B cell (primary cell): ENCODE measurements around the gene BTNL3. TPM values are rescaled to one million over a fixed set of nuclear protein-coding genes. Genes with fewer than 3 reads are reported as not detected.

Source experiments
- ATAC-seq: fragments of 200-7000 bp; cut with Tn5 transposase; one replicate; pipeline ENCODE4 v1.10.0; 2021; ENCODE audit warnings: low read depth, mild to moderate bottlenecking, moderate number of reproducible peaks, moderate library complexity
- CTCF ChIA-PET: fragments of 350-600 bp; sonication (Branson Sonifier 250); formaldehyde crosslinking; loops from one replicate; lab custom pipeline; 2021; ENCODE audit warnings: antibody characterized with exemption, inconsistent platforms; lab: Charles Lee
- POLR2A ChIA-PET: fragments of 350-600 bp; sonication (Branson Sonifier 250); formaldehyde crosslinking; loops from one replicate; lab custom pipeline; 2021; ENCODE audit warnings: antibody characterized with exemption; lab: Charles Lee
- DNase-seq: peaks from one replicate; pipeline ENCODE4 v3.0.0; 2013
- H2AFZ ChIP-seq: 2 replicates; pipeline ENCODE4 v1.6.1; 2012; ENCODE audit warnings: mild to moderate bottlenecking, low read depth, low read length; ENCODE audit not compliant: insufficient read depth, poor library complexity, severe bottlenecking
- H3K27ac ChIP-seq, 2 donors: 1 replicate in 1 of 2; 2 replicates in 1 of 2; pipeline ENCODE4 v1.5.1; 2012 to 2013; ENCODE audit warnings: low read length in 2 of 2, mild to moderate bottlenecking in 2 of 2, moderate library complexity in 1 of 2
- H3K27me3 ChIP-seq, 4 experiments: fragments of 200-600 bp in 1 of 4; sonication (generic) in 1 of 4; replicated peaks in 1 of 4; 1 replicate in 2 of 4; 2 replicates in 2 of 4; pipeline versions ENCODE4 v1.6.1 to v1.7.0; 2013 to 2016; ENCODE audit warnings: low read length in 3 of 4, mild to moderate bottlenecking in 2 of 4, mixed read lengths in 1 of 4, moderate library complexity in 1 of 4; ENCODE audit not compliant: insufficient read depth in 4 of 4, control insufficient read depth in 3 of 4; ENCODE audit errors: control extremely low read depth in 1 of 4
- H3K36me3 ChIP-seq, 2 experiments: replicated peaks in 1 of 2; 1 replicate in 1 of 2; 2 replicates in 1 of 2; pipeline versions ENCODE4 v1.6.1 to v1.7.1; 2013; ENCODE audit warnings: low read length in 1 of 2; ENCODE audit not compliant: insufficient read depth in 2 of 2, control insufficient read depth in 1 of 2; ENCODE audit errors: control extremely low read depth in 1 of 2, extremely low read depth in 1 of 2
- H3K4me1 ChIP-seq, 2 donors: fragments of 200-600 bp in 1 of 2; sonication (generic) in 1 of 2; 1 replicate in 1 of 2; 2 replicates in 1 of 2; pipeline versions ENCODE4 v1.5.1 to v1.6.1; 2013 to 2017; ENCODE audit warnings: low read length in 2 of 2; ENCODE audit not compliant: control insufficient read depth in 2 of 2, insufficient read depth in 2 of 2
- H3K4me2 ChIP-seq: replicated peaks from 2 replicates; pipeline ENCODE3; 2012; ENCODE audit warnings: mild to moderate bottlenecking, low read depth, low read length; ENCODE audit not compliant: poor library complexity, severe bottlenecking
- H3K4me3 ChIP-seq, 5 experiments: fragments of 200-600 bp in 1 of 5; sonication (generic) in 1 of 5; 1 replicate in 3 of 5; 2 replicates in 2 of 5; pipeline versions ENCODE4 v1.5.1 to v1.7.0; 2011 to 2016; ENCODE audit warnings: low read length in 4 of 5, mild to moderate bottlenecking in 4 of 5, low read depth in 2 of 5, control low read depth in 1 of 5, moderate library complexity in 1 of 5; ENCODE audit not compliant: insufficient read depth in 1 of 5; ENCODE audit errors: control extremely low read depth in 1 of 5, extremely low read depth in 1 of 5
- H3K79me2 ChIP-seq: fragments of 200-600 bp; sonication (generic); one replicate; pipeline ENCODE4 v1.6.0; 2016; ENCODE audit warnings: low read length; ENCODE audit not compliant: control insufficient read depth, insufficient read depth
- H3K9ac ChIP-seq: fragments of 200-600 bp; sonication (generic); 2 replicates; pipeline ENCODE4 v1.6.1; 2017; ENCODE audit warnings: mild to moderate bottlenecking, low read length, moderate library complexity
- H3K9me3 ChIP-seq, 3 donors: one replicate each; pipeline versions ENCODE4 v1.6.1 to v1.7.1; 2013; ENCODE audit warnings: low read length in 2 of 3; ENCODE audit not compliant: control insufficient read depth in 2 of 3, insufficient read depth in 1 of 3; ENCODE audit errors: control extremely low read depth in 1 of 3
- H4K20me1 ChIP-seq: 2 replicates; pipeline ENCODE4 v1.6.0; 2012; ENCODE audit warnings: mild to moderate bottlenecking, low read length; ENCODE audit not compliant: insufficient read depth, control insufficient read depth, poor library complexity, severe bottlenecking
- H3K27ac Mint-ChIP-seq: one replicate; pipeline ENCODE4 v1.8.0; 2021; ENCODE audit warnings: mixed read lengths
- H3K27me3 Mint-ChIP-seq: one replicate; pipeline ENCODE4 v1.8.0; 2021; ENCODE audit warnings: mixed read lengths
- H3K4me1 Mint-ChIP-seq: one replicate; pipeline ENCODE4 v1.8.0; 2021; ENCODE audit warnings: mixed read lengths
- H3K4me3 Mint-ChIP-seq: one replicate; pipeline ENCODE4 v1.8.0; 2021; ENCODE audit warnings: mixed read lengths
- H3K9me3 Mint-ChIP-seq: one replicate; pipeline ENCODE4 v1.8.0; 2022; ENCODE audit warnings: mixed read lengths; ENCODE audit not compliant: insufficient read depth
- EZH2 ChIP-seq: IDR thresholded peaks from 2 replicates; pipeline ENCODE4 v1.6.1; 2012; ENCODE audit warnings: borderline replicate concordance, low read depth, mild to moderate bottlenecking, moderate library complexity, low read length; ENCODE audit not compliant: insufficient read depth, poor library complexity, severe bottlenecking
- WGBS: methylation state at CpG from one replicate; pipeline ENCODE4 v1.1.5; 2013; ENCODE audit warnings: missing lambda C conversion rate; ENCODE audit not compliant: insufficient coverage; 5-methylcytosine and 5-hydroxymethylcytosine counted together
- intact Hi-C: fragments of 100-400 bp; cut with micrococcal nuclease; formaldehyde crosslinking; loops from one replicate; pipeline ENCODE4 v1.10.0; 2022
- polyA plus RNA-seq: library from polyadenylated mRNA; depleted of rRNA; stranded (reverse); fragments of >200 nt; gene quantifications from 2 replicates; pipeline ENCODE4 v1.2.3, GENCODE V29; 2012
- total RNA-seq, 2 donors: library from RNA; stranded (reverse); fragments of 120-200 nt in 1 of 2; gene quantifications; 1 replicate in 1 of 2; 2 replicates in 1 of 2; pipeline versions ENCODE4 v1.2.3 to v1.2.4, GENCODE V29; 2013 to 2022
- TF ChIP-seq, protein P1 (sequence below): fragments of 200-600 bp; IDR thresholded peaks from one replicate; pipeline ENCODE4 v1.8.0; 2022; ENCODE audit warnings: antibody characterized with exemption, mild to moderate bottlenecking

The BTNL3 gene
- total and polyA plus RNA-seq, 2 donors (not counting 1 experiment from before 2014, with no cell fraction given), result not detected

DNA sequence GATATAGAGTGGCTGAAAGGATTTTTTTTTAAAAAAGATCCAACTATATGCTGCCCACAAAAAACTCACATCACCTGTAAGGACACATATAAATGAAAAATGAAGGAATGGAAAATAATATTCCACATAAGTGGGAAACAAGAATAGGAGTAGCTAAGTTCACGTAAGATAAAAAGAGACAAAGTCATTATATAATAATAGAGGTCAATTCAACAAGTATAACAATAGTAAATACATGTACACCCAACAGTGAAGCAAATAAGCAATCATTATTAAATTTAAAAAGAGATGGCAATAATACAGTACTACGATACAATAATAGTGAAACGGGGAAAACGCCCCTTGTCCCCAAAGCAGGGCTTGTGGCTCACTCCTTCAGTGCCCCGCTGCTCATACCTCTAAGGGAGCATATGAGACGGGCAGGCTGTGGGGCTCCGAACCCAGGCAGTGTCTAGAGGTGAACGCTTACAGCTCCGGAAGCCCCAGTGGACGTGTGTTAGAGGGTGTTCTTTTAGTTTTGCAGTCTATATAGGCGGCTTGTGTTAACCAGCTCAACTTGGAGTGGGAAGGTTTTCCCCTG is 38.9 kb downstream of the BTNL3 start:
- peaks cover 6% of the 10 kb centered on the region for H3K9me3 Mint-ChIP-seq
- Histone ChIP-seq H3K27me3 (peaks cover 0 to 9% (median 1%) of the 10 kb centered on the region in 4 experiments), H3K9me3 (peaks cover 2 to 27% (median 4%) of the 10 kb centered on the region in 3 donors), H3K4me1 (no peaks in the 10 kb centered on the region), H3K27ac (no peak overlapping the region), H3K36me3 (no peaks in the 10 kb centered on the region), H4K20me1 (no peaks in the 10 kb centered on the region), H3K79me2 (no peaks in the 10 kb centered on the region), H2AFZ (no peak overlapping the region), H3K4me2 (no peak overlapping the region), H3K9ac (no peak overlapping the region), H3K4me3 (no peak overlapping the region)
- WGBS, result 84% methylated on average over 8 of the region's 11 CpGs
- H3K4me3 Mint-ChIP-seq, result no peak overlapping the region
- ChIA-PET POLR2A (no interaction called here), CTCF (no interaction called here)
- H3K27ac Mint-ChIP-seq, result no peak overlapping the region
- ATAC-seq (no peak), DNase-seq (no peak)
- TF ChIP-seq EZH2, result no peak
- TF ChIP-seq, protein P1, sequence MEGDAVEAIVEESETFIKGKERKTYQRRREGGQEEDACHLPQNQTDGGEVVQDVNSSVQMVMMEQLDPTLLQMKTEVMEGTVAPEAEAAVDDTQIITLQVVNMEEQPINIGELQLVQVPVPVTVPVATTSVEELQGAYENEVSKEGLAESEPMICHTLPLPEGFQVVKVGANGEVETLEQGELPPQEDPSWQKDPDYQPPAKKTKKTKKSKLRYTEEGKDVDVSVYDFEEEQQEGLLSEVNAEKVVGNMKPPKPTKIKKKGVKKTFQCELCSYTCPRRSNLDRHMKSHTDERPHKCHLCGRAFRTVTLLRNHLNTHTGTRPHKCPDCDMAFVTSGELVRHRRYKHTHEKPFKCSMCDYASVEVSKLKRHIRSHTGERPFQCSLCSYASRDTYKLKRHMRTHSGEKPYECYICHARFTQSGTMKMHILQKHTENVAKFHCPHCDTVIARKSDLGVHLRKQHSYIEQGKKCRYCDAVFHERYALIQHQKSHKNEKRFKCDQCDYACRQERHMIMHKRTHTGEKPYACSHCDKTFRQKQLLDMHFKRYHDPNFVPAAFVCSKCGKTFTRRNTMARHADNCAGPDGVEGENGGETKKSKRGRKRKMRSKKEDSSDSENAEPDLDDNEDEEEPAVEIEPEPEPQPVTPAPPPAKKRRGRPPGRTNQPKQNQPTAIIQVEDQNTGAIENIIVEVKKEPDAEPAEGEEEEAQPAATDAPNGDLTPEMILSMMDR, result no peak
- intact Hi-C loops, result no loop called here
- peaks cover 36% of the 10 kb centered on the region for H3K27me3 Mint-ChIP-seq
- no peaks in the 10 kb centered on the region for H3K4me1 Mint-ChIP-seq

DNA sequence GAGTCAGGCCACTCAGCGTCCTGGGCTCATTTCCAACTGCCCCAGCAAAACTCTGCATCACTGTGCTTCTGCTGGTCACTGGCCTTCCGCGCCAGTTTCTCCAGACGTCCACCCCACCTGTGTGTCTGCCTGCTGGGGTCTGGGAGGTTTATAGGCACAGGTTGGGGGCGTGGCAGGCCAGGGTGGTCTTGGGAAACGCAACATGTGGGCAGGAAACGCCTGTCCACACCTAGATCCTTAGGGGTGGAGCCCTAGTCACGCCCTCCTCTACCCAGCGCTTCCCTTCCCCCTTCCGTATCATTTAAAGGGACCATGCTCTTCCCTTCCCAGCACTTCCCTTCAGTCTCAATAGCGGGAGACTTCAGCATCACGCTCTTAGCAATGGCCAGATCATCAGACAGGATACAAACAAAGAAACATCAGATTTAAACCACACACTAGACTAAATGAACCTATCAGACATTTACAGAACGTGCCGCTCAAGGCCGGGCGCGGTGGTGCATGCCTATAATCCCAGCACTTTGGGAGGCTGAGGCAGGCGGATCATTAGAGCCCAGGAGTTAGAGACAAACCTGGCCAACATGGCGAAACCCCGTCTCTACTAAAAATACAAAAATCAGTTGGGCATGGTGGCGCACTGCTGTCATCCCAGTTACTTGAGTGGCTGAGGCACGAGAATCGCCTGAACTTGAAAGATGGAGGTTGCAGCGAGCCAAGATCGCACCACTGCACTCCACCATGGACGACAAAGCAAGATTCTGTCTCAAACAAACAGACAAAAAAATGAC is 39.6 kb downstream of the BTNL3 start:
- no peak for ATAC-seq
- no peaks in the 10 kb centered on the region for H3K4me1 Mint-ChIP-seq
- H3K36me3 ChIP-seq, result no peaks in the 10 kb centered on the region
- H3K27me3 ChIP-seq, result peaks cover 0 to 9% (median 1%) of the 10 kb centered on the region in 4 experiments
- DNase-seq, result no peak
- no peak overlapping the region for H2AFZ ChIP-seq
- H3K4me2 ChIP-seq, result no peak overlapping the region
- ChIA-PET CTCF (no interaction called here), POLR2A (no interaction called here)
- WGBS, result 90% methylated on average over 25 of the region's 26 CpGs
- H3K4me3 Mint-ChIP-seq, result no peak overlapping the region
- H4K20me1 ChIP-seq, result no peaks in the 10 kb centered on the region
- no peaks in the 10 kb centered on the region for H3K4me1 ChIP-seq
- intact Hi-C loops, result no loop called here
- H3K27ac ChIP-seq, result no peak overlapping the region
- TF ChIP-seq, protein P1, result no peak
- TF ChIP-seq EZH2, result no peak
- H3K9me3 Mint-ChIP-seq, result peaks cover 6% of the 10 kb centered on the region
- peaks cover 0 to 28% (median 0%) of the 10 kb centered on the region in 3 donors for H3K9me3 ChIP-seq
- peaks cover 36% of the 10 kb centered on the region for H3K27me3 Mint-ChIP-seq
- H3K9ac ChIP-seq, result no peak overlapping the region
- no peak overlapping the region for H3K27ac Mint-ChIP-seq
- no peak overlapping the region for H3K4me3 ChIP-seq
- H3K79me2 ChIP-seq, result no peaks in the 10 kb centered on the region
